ENCODE data around the gene CNTNAP2.

CNTNAP2 gene

DNA sequence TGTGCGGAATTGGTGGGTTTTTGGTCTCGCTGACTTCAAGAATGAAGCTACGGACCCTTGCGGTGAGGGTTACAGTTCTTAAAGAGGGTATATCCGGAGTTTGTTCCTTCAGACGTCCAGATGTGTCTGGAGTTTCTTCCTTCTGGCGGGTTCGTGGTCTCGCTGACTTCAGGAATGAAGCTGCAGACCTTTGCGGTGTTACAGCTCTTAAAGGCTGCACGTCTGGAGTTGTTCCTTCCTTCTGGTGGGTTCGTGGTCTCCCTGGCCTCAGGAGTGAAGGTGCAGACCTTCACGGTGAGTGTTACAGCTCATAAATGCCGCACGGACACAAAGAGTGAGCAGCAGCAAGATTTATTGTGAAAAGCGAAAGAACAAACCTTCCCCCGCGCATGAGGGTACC lies 670.7 kb downstream of the CNTNAP2 start:
- TF ChIP-seq, protein P1, sequence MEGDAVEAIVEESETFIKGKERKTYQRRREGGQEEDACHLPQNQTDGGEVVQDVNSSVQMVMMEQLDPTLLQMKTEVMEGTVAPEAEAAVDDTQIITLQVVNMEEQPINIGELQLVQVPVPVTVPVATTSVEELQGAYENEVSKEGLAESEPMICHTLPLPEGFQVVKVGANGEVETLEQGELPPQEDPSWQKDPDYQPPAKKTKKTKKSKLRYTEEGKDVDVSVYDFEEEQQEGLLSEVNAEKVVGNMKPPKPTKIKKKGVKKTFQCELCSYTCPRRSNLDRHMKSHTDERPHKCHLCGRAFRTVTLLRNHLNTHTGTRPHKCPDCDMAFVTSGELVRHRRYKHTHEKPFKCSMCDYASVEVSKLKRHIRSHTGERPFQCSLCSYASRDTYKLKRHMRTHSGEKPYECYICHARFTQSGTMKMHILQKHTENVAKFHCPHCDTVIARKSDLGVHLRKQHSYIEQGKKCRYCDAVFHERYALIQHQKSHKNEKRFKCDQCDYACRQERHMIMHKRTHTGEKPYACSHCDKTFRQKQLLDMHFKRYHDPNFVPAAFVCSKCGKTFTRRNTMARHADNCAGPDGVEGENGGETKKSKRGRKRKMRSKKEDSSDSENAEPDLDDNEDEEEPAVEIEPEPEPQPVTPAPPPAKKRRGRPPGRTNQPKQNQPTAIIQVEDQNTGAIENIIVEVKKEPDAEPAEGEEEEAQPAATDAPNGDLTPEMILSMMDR (conservative IDR thresholded peaks at IDR 0.05) = no peak
- no peak for TF ChIP-seq ZFX (IDR thresholded peaks at IDR 0.05)
- H3K27ac ChIP-seq = no peak overlapping the region

DNA sequence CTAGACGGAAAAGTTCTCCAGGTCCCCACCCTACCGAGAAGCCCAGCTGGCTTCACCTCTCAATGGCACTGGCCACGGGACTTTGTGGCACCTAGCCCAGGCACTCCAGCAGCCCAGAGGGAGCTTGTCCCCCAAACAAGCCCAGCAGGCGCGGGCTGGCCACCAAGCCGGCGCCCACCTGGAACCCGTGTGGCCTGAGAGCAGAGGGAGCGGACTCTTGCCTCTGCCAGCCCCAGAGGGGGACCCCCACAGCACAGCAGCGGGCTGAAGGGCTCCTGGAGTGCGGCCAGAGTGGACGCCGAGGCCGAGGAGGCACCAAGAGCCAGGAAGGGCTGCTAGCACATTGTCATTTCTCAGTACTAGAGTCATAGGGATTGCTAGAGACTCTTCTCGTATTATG lies 671.4 kb downstream of the CNTNAP2 start:
- H3K27ac ChIP-seq = no peak overlapping the region
- TF ChIP-seq ZFX (IDR thresholded peaks at IDR 0.05) = no peak
- TF ChIP-seq, protein P1 (conservative IDR thresholded peaks at IDR 0.05) = no peak

DNA sequence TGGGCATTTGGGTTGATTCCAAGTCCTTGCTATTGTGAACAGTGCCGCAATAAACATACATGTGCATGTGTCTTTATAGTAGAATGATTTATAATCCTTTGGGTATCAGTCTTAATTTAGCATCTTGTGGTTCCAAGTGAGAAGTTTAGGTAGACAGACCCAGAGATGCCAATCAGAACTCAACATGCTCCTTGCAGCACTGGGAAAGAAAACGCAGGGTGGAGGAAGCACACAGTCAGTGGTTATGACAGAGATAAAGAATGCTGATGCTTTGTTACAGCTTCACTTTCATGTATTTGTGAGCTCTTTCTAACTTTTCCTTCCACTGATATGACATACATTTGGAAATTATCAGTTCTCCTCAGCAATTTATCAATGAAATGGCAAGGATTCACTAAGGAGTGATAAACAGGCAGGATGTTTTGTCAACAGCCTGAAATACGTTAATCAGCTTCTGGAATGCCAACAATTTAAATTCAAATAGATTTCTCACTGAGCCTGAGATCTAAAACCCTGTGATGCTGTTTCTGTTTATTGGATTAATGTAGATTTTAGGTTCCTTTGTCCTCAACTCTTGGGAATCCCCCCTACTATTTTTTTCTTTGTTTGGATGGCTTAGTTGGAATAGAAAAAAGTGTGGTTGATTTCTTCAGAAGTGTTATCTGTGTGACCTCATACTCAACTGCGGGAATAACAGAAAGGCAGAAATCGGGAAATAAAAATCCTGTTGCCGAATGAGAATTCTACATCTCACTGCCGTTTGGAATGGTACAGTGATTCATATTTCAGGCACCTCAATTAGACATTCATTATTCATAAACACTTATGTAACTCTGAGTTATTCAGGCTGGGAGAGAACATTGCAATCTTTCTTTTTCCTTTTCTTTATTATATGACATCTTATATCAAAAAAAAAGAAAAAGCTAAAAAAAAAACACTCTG lies 675.0 kb downstream of the CNTNAP2 start:
- H3K27ac ChIP-seq = no peak overlapping the region
- TF ChIP-seq ZFX (IDR thresholded peaks at IDR 0.05) = no peak
- TF ChIP-seq, protein P1 (conservative IDR thresholded peaks at IDR 0.05) = no peak

DNA sequence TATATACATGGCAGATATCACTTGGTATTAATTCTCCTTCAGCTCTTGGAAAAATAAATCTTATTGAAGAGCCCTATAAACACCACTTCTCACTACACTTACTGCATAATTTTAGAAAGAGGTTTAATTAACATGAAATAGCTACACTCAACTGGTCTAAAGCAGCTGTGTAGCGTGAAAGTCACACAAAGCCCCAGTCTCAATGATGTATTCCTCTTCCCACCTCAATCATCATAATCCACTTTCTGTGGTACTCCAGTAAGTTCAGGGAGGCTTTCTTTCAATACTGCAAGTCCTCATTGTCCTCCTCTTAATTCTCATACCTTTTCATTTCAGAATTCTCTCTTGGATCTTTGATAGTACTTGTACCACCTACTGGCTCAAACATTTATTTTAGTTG lies 688.0 kb downstream of the CNTNAP2 start:
- TF ChIP-seq, protein P1 (conservative IDR thresholded peaks at IDR 0.05) = no peak
- no peak for TF ChIP-seq ZFX (IDR thresholded peaks at IDR 0.05)
- H3K27ac ChIP-seq = no peak overlapping the region

DNA sequence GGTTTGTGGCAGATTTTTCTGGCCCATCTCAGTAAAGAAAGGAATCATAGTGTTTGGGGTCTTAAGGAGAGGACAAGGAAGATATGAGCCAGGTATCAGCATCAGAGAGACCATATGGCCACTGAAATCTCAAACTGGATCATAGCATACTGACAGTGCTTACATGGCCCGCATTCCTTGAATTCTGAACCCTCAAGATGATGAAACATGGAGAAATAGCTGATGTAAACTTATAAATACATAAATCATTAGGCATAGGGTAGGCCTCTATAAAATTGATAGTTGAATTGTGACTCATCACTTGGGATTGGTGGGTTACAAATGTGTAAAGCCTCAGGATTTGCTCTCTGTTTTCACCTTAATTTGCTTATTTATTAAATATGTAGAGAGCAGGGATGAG lies 688.5 kb downstream of the CNTNAP2 start:
- H3K27ac ChIP-seq = no peak overlapping the region
- no peak for TF ChIP-seq ZFX (IDR thresholded peaks at IDR 0.05)
- TF ChIP-seq, protein P1 (conservative IDR thresholded peaks at IDR 0.05) = no peak

DNA sequence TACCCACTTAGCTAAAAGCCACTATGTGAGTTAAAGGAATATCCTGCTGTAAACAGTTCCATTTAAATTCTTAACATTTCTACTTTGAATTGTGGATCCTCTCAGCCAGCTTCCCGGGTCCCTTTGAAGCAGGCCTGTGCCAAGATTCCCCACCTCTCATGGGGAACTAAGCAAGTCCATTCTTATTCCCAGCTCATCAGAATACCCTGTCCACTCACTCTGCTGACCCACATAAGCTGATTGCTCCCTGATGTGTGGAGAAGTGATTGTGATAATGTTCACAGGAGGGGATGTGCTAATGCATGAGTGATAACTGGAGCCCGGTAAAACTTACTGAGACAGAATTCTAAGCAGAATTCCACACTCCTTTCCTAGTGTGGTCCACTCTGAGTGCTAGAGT lies 709.7 kb downstream of the CNTNAP2 start:
- no peak for TF ChIP-seq ZFX (IDR thresholded peaks at IDR 0.05)
- TF ChIP-seq, protein P1 (conservative IDR thresholded peaks at IDR 0.05) = no peak
- no peak overlapping the region for H3K27ac ChIP-seq

DNA sequence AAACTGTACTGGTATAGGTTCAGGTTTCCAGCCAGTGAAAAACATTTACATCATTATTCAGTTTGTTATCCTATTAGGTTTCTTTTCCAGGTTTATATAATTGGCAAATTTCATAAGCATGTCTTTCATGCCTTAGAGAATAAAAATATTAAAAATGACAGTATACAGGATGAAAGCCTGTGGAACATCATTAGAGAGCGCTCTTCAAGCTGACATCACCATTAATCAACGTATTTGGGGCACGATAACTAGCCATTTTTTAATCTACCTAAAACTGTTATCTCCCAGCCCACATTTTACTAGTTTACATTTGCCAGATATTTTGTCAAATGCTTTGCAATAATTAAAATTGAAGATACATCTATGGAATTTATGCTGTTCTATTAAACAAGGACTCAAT lies 714.1 kb downstream of the CNTNAP2 start:
- TF ChIP-seq, protein P1 (conservative IDR thresholded peaks at IDR 0.05) = no peak
- TF ChIP-seq ZFX (IDR thresholded peaks at IDR 0.05) = no peak
- H3K27ac ChIP-seq = no peak overlapping the region

All from C4-2B (cell line).